Right lobe of liver (tissue), 4 donors: ENCODE results near the gene EPM2AIP1.

Experiments used
- CTCF ChIP-seq, 4 donors: fragments of 200-600 bp in 3 of 4; fragments of 450-650 bp in 1 of 4; IDR thresholded peaks; one replicate each; pipeline versions ENCODE4 v1.5.1 to v1.8.0; 2016 to 2022; ENCODE audit warnings: antibody characterized with exemption in 4 of 4, mild to moderate bottlenecking in 2 of 4
- POLR2A ChIP-seq: fragments of 450-650 bp; IDR thresholded peaks from one replicate; pipeline ENCODE4 v1.6.1; 2017; ENCODE audit warnings: antibody characterized with exemption, mild to moderate bottlenecking
- donor health status: DM: no; HTN: no; CAD: no.
- donor health status: DM: no; HTN: no; CAD: no.
- donor health status: DM: no; HTN: yes; CAD: no.

GRCh38 chr3:36964817-36965216, 28.1 kb downstream of the EPM2AIP1 start:
- TF ChIP-seq CTCF (IDR thresholded peaks at IDR 0.05) (no peak), POLR2A (no peak)
